GM12878 (cell line): ENCODE data around the gene TCEAL9.

Experiments
- BHLHE40 ChIP-seq, 2 experiments: fragments of 450-650 bp in 1 of 2; IDR thresholded peaks; 2 replicates each; pipeline ENCODE4 v1.6.1; 2011 to 2017; ENCODE audit warnings: low read depth in 2 of 2, borderline replicate concordance in 1 of 2, improper control_type of control experiment in 1 of 2, low read length in 1 of 2, mild to moderate bottlenecking in 1 of 2
- CTCF ChIP-seq, 3 experiments: IDR thresholded peaks in 2 of 3; conservative IDR thresholded peaks in 1 of 3; 2 replicates each; pipeline ENCODE4 v1.5.1; 2011; ENCODE audit warnings: low read depth in 3 of 3, low read length in 3 of 3, mild to moderate bottlenecking in 3 of 3, control low read depth in 2 of 3, moderate library complexity in 2 of 3, inconsistent platforms in 1 of 3, mixed read lengths in 1 of 3; ENCODE audit not compliant: control insufficient read depth in 2 of 3, insufficient read depth in 1 of 3; ENCODE audit errors: extremely low read depth in 1 of 3
- MAX ChIP-seq: IDR thresholded peaks from 2 replicates; pipeline ENCODE4 v1.6.1; 2012; ENCODE audit warnings: low read depth, low read length, improper control_type of control experiment
- MTA3 ChIP-seq: IDR thresholded peaks from 2 replicates; pipeline ENCODE4 v1.6.1; 2012; ENCODE audit warnings: low read length, inconsistent platforms, borderline replicate concordance
- NFXL1 ChIP-seq: fragments of 450-650 bp; IDR thresholded peaks from 2 replicates; pipeline ENCODE4 v1.6.1; 2017; ENCODE audit warnings: antibody characterized with exemption, mild to moderate bottlenecking, borderline replicate concordance
- NR2C2 ChIP-seq: IDR thresholded peaks from 2 replicates; pipeline ENCODE4 v1.6.1; 2011; ENCODE audit warnings: borderline replicate concordance, low read depth; ENCODE audit not compliant: control insufficient read depth, insufficient read length
- POLR2A ChIP-seq: IDR thresholded peaks from 2 replicates; pipeline ENCODE4 v1.6.1; 2011; ENCODE audit warnings: low read depth, mild to moderate bottlenecking, low read length
- ZBTB11 ChIP-seq: fragments of 450-650 bp; formaldehyde crosslinking; IDR thresholded peaks from 2 replicates; pipeline ENCODE4 v1.5.0; 2022; ENCODE audit warnings: mild to moderate bottlenecking, missing genetic modification characterization

GRCh38 chrX:103372886-103373285 is 16.6 kb downstream of the TCEAL9 start:
- TF ChIP-seq ZBTB11 (CRISPR knock-in tag) (no peak), POLR2A (no peak), BHLHE40 (IDR thresholded peaks at IDR 0.05; ENCODE audit: borderline replicate concordance in 1 of 2, low read depth in 2 of 2, low read length in 1 of 2) (no peak), CTCF (IDR thresholded peaks at IDR 0.05 in 2 of 3, conservative IDR thresholded peaks at IDR 0.05 in 1 of 3; ENCODE audit: control insufficient read depth in 2 of 3, extremely low read depth in 1 of 3, insufficient read depth in 1 of 3, low read depth in 3 of 3, low read length in 3 of 3) (no peak), NFXL1 (no peak), MAX (no peak), NR2C2 (no peak), MTA3 (no peak)
